GM19324 (cell line): ENCODE data around the gene TCF7L1.

ENCODE experiments used
- ATAC-seq: cut with Tn5 transposase; IDR thresholded peaks from one replicate; pipeline ENCODE4 v1.9.1; 2021; ENCODE audit warnings: mild to moderate bottlenecking, moderate library complexity; ENCODE audit not compliant: unreplicated experiment, low FRiP score

TCF7L1 gene

DNA sequence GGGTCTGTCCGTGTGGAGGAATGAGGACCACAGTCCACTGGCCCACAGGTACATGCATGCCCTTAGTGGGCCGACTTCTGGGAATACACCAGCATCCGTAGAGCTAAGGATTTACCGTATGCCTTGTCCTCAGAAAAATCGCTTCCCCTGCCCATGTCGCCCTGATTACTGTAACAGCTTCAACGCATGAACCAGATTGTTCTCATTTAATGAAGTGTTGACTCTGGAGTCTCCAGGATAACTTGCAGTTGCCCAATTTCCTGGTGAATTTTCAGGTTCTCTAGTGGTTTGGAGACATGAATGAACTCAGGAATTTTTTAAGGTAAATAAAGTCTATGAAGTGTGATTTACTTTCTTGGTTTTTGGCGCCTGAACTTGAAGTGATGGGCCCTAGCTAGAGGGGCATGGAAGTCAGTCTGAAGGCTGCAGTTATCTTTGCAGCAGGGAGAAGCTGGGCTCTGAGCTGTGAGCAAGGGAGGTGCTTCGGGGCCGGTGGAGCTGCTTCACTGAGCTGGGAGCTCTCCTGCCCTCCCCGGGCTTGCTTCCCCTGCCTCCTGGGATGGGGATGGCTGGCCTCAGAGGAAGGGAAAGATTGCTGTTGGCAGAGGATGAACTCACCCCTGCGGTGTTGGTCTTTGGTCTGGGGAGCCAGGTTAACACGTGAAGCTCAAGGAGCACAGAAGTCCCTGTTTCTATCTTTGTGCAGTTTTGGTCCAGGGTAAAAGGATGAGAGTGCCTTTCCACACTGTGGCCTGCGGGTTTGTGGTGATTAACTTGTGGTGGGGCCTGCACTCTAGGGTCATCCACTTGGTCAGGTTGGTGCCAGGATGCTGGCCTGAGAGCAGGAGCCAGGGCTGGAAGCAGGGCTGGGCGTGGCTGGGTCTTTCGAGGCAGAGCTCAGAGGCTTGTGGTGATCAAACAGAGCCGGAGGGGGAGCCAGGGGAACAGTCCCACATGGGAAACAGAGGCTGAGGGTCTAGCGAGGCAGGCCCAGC is 28.1 kb downstream of the TCF7L1 start:
- no peak for ATAC-seq

- no peak for ATAC-seq
These were observed 29.6 kb downstream of the TCF7L1 start for GRCh38 chr2:85162746-85163301.

- ATAC-seq, result no peak
These were observed 30.5 kb downstream of the TCF7L1 start for GRCh38 chr2:85163675-85164074.

DNA sequence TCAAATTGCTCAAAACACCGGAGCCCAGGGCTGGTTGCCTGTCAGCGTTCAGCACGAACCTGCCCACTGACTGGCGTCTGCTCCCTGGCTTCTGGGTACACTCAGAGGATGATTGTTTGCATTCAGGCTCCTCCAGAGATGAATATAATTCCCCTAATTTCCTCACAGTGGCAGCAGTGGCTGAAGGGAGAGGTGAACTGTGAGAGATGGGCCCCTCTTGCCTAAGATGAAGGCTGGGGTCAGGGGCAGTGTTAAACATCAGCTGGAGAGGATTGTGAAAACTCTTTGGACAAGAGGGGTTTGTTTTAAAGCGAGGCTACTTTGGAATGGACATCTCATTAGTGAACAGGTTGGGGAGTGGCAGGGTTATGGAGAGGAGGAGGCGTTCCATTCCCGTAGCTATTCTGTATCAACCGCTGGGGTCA is 31.0 kb downstream of the TCF7L1 start:
- ATAC-seq, result no peak

GRCh38 chr2:85165088-85165690 is 32.0 kb downstream of the TCF7L1 start:
- no peak for ATAC-seq

- no peak for ATAC-seq
These were observed 32.8 kb downstream of the TCF7L1 start for GRCh38 chr2:85166021-85166420.

GRCh38 chr2:85167479-85167878 is 34.3 kb downstream of the TCF7L1 start:
- ATAC-seq, result no peak

GRCh38 chr2:85168942-85169341 is 35.8 kb downstream of the TCF7L1 start:
- ATAC-seq, result no peak

GRCh38 chr2:85169581-85169980 is 36.4 kb downstream of the TCF7L1 start:
- ATAC-seq, result no peak

GRCh38 chr2:85170938-85171475 is 37.8 kb downstream of the TCF7L1 start:
- ATAC-seq, result no peak

- no peak for ATAC-seq
These were observed 38.7 kb downstream of the TCF7L1 start for GRCh38 chr2:85171916-85172315.

GRCh38 chr2:85173909-85174308 is 40.7 kb downstream of the TCF7L1 start:
- ATAC-seq, result no peak

- no peak for ATAC-seq
These were observed 41.8 kb downstream of the TCF7L1 start for GRCh38 chr2:85174943-85175342.

DNA sequence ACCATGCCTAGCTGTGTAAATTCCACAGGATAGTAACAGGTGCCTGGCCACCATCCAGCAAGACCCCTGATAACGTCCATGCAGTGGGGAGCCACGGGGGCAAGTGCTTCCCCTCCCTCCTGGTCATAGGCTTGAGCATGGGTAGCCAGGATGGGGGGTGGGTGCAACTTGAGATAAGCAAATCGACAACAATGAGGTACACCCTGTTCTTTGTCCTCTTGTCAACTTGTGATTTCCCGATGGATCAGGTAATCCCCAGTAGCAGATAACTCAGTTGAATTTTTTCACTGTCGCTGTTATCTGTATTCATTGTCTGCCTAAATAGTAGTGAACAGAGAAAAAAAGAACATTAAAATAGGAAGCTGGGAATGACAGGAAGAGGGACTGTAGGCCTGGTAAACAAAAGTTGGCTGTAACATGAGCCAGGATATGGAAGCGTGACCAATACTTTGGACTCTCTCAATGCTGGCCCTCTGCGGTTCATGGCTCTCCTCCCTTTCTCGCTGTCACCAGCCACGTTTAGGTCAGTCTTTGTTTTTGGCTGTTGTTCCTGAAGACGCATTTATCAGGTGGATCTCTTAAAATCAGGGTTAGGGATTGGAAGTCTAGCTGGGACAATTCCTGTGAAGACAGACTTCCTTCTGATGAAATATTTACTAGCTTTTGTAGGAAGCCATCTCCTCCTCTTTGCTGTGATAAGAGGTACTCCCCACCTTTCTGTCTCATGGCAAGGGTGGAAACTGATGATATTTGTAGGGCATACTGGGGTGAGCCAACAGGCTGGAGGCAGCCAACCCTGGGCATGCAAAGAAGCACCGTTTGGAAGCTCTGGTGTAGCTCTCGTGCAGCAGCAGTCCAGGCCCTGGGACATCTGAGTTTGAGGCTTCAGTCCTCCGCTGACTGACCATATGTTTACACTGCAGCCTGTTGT is 42.4 kb downstream of the TCF7L1 start:
- ATAC-seq, result no peak

GRCh38 chr2:85177031-85177824 is 44.0 kb downstream of the TCF7L1 start:
- ATAC-seq, result no peak

- ATAC-seq, result no peak
These were observed 45.0 kb downstream of the TCF7L1 start for GRCh38 chr2:85178154-85178553.

DNA sequence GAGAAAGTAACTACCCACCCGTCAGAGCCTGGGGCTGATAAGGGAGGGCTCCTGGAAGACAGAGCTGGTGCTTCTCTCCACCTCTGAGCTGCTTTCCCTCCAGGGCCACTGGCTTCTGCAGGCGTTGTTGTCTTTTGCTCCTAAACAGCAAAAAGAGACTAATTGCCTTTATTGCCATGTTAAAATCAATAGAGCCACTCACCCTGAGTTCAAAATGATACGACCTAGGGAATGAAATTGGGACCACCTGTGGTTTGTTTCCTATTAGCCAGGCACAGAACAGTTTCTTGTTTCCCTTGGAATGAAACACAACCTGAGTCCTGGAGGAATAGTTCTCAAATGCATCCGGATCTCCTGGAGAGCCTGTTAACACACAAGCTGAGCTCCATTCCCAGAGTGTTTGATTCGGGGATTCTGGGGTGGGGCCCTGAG is 45.8 kb downstream of the TCF7L1 start:
- no peak for ATAC-seq

DNA sequence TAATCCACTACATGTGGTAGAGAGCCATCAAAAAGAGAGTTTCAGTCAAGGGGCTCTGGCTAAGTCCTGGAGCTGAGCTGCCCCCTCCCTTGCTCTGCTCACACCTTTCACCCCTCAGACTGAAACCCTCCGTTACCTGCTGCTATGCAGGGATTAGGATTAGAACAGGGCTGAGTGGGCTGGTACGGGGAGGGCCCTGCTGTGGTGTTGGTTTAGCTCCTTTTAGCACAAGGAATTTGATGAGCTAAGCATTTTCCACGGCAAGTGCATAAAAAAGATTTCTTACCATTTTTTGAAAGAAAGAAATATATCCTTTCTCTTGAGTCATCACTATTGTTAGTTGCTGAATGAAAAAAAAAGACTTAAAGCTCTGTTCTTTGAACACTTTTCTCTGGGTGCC is 46.3 kb downstream of the TCF7L1 start:
- no peak for ATAC-seq
